CMK (cell line): ENCODE data around the gene ARFGEF2.

Source experiments
- DNase-seq: peaks from one replicate; pipeline ENCODE4 v3.0.0-alpha.2; 2010; ENCODE audit warnings: low read depth

Gene ARFGEF2

GRCh38 chr20:48899881-48900280 is 21.6 kb upstream of the ARFGEF2 start:
- DNase-seq, result no peak

DNA sequence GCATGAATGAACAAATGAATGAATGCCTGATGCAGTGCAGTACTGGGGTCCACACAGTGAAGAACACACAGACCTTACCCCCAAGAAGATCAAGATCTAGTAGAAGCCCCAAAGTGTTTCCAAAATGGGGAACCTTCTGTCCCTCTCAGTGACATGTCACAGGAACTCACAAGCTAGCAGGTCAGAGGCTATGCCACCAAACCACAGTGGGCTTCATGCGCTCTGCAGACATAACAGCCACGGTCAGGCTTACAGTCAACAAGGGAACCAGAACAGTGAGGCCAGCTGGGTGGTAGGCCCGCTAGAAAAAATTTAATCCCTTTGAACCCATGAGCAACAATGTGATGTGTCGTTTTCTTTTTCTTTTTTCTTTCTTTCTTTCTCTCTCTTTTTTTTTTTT is 20.2 kb upstream of the ARFGEF2 start:
- no peak for DNase-seq

- DNase-seq, result no peak
These were observed 17.8 kb upstream of the ARFGEF2 start for GRCh38 chr20:48903705-48904104.

GRCh38 chr20:48904566-48905296 is 16.8 kb upstream of the ARFGEF2 start:
- DNase-seq, result no peak

- no peak for DNase-seq
These were observed 16.2 kb upstream of the ARFGEF2 start for GRCh38 chr20:48905297-48905647.

DNA sequence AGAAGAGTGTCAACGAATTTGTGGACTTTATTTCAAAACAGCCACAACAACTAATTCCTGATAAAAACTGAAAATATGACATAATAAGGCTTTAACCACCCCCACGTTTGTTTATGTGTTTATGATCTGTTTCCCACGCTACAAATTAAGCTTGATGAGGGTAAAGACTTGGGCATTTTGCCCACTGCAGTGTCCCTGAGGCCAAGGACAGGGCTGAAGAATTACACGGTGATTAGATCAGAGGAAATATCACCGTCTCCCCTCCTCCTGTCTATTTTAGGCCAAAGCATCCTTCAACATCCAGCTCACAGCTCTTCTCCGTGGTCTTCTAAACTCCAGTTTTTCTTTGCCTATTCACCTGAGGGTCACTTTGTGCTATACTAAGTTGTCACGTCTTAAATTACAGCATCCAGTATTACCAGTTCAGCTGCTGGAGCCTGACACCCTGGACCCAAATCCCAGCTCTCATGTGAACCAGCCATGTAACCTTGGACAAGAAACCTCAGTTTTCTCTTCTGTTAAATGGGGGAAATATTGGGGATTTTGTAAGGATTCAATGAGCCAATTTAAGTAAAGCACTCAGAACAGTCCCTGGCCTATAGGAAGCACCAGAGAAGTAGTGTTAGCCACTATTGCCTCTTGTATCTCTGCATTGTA is 15.2 kb upstream of the ARFGEF2 start:
- DNase-seq, result no peak

DNA sequence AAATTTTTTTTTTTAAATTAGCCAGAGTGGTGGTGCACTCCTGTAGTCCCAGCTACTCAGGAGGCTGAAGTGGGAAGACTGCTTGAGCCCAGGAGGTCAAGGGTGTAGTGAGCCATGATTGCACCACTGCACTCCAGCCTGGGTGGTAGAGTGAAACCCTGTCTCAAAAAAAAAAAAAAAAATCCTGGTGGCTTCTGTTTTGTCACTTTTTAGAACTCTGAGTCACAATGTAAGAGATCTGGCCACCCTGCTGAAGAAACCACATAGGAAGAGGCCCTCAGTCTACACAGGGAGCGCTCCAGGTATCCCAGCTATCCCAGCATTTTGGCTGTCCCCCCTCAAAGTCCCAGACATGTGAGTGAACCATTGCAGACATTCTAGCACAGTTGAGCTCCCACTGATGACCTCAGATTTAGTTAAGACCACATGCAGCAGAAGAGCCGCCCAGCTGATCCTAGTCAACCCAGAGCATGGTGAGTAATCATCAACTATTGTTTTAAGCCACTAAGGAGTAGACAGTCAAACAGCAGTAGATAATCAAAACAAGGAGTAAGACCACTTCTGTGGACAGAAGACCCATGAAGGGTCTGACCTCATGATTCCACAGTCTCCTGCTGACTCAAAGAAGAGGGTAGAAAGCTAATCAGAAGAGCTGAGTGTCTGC is 12.7 kb upstream of the ARFGEF2 start:
- DNase-seq, result no peak

DNA sequence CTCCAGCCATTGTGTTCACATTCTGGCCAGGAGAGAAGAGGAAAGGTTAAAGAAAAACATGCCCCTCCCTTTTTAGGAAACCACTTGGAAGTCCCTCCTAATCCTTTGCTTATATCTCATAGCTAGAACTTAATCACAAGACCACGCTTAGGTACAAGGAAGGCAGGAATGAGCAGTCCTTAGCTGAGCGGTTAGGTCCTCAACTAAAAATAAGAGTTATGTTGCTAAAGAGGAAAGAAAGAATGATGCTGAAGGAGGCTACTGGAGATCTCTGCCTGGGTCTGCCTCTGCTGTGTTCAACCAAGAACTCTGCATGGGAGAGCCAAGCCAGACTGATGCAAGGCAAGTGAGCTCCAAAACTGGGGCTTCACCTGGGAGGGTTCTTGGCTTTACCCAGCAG is 11.6 kb upstream of the ARFGEF2 start:
- DNase-seq, result no peak

GRCh38 chr20:48910347-48910781 is 11.1 kb upstream of the ARFGEF2 start:
- no peak for DNase-seq

- DNase-seq, result no peak
These were observed 9.4 kb upstream of the ARFGEF2 start for GRCh38 chr20:48912065-48912464.

- DNase-seq, result no peak
These were observed 4.8 kb upstream of the ARFGEF2 start for GRCh38 chr20:48916699-48917098.

DNA sequence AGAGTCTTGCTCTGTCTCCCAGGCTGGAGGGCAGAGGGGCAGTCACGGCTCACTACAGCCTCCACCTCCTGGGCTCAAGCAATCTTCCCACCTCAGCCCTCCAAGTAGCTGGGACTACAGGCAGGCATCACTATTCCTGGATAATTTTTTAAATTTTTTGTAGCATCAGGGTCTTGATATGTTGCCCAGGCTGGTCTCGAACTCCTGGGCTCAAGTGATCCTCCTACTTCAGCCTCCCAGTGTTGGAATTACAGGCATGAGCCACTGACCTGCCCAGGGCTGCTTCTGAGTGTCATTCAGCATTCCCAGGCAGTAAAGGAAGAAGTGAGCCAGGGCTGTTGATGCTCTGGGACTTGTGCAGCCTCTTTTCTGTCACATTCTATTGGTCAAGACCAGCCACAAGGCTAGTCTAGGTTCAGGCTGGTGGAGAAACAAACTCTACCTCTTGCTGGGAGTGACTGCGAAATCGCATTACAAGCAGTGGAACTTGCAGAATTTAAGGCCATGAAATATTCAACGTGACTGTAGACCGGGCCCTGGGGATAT is 2.1 kb upstream of the ARFGEF2 start:
- no peak for DNase-seq

GRCh38 chr20:48919882-48920526 is 1.5 kb upstream of the ARFGEF2 start:
- no peak for DNase-seq

- no peak for DNase-seq
These were observed 864 bp upstream of the ARFGEF2 start for GRCh38 chr20:48920527-48921167.

- DNase-seq, result no peak
These were observed 641 bp downstream of the ARFGEF2 start for GRCh38 chr20:48921883-48922820.

DNA sequence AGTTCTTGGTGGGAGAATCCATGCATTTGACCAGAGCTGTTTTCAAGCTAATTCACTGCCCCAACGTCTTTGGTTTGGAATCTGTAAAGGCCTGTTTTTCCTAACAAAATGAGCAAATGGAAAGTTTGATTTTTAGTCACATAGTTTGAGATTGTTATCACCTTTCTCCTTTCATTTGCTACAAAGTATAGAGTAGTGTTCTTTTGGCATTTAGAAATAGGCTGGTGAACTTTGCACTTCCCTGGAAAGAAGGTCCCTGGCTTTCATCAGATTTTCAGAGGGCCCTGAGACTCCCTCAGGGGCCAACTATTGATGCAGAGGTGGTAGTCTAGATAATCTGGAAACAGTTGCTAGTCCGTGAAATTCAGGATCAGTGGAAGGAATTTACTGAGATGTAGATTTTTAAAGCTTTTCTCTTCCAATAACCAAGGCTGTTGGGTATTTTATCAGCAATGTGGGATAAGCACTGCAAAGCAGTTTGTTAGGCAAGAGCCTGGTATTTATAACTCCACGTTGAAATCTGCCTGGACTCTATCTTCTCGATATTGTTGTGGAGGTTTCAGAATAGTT is 1.7 kb downstream of the ARFGEF2 start:
- DNase-seq, result no peak

- no peak for DNase-seq
These were observed 3.2 kb downstream of the ARFGEF2 start for GRCh38 chr20:48924756-48925109.

DNA sequence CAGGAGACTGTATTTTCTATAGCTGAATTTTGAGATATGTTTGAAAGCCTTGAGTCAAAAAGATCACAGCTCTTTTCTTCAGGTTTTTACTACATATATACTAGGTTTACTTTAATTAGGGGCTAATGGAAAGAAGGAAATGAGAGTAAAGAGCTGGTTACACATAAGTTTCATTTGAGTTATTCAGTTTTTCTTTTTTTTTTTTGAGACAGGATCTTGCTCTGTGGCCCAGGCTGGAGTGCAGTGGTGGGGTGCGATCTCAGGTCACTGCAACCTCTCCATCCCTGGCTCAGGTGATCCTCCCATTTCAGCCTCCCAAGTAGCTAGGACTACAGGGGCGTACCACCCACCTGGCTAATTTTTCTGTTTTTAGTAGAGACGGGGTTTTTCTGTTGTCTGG is 4.8 kb downstream of the ARFGEF2 start:
- DNase-seq, result no peak

DNA sequence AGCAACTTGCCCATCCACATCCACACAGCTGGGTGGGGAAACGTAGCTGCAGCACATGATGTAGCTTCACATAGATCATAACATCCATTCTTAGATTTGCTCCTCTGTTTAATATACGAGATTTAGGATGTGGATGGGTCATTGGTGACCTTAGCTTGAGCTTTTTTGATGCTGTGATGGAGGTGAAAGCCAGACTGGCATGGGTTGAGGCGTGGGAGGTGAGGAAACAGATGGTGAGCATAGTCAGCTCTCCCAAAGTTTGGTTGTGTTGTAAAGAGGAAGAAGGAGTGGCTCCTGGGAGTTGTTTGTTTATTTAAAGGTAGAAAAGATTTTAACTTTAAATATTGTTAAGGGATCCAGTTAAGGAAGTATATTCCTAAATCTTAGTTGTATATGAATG is 5.3 kb downstream of the ARFGEF2 start:
- DNase-seq, result no peak

DNA sequence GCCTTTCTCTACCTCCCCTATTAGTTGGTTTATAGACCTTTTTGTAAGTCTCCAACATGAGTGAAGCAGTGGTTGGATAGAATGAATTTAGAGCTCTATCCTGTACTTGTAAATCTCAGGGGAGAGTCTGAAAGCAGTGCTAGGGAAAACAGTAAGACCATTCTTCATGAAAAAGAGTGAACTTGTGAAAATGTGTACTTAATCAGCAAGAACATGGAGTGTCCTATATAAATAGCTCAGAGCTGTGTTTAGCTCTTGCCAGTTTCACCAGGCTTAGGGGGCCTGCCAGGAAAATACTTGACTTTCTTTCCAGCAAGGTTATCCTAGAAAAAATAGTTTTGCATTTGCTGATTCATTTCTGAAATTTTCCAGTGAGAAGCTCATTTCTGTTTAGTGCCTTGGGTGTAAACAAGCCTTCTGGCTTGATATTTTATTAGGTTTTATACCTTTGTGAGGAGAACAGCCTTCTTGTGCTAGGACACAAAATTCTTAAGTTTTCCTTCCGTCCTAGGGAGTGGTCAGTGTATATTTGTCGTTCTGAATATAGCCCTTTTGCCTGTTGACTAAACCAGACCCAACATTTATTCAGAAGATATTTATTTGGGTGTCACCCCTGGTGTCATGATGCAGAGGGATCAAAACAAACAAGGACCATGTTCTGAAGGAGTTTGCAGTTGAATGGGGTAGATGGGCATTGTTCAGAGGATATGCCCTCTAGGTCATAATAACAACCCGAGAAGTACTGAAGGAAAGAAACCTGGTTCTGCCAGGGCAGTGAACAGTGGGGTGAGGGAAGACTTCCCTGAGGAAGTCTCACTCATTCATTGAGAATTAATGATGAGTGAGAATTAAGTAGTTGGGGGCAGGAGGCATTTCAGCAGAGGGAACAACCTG is 7.6 kb downstream of the ARFGEF2 start:
- no peak for DNase-seq
